Heart left ventricle (tissue), 13 donors: ENCODE results near the gene IL6R.

Source experiments
- CTCF ChIP-seq, 12 donors: fragments of 200-600 bp; sonication (generic) in 4 of 12; IDR thresholded peaks; one replicate each; pipeline versions ENCODE4 v1.5.0 to v1.8.0; 2018 to 2022; ENCODE audit warnings: antibody characterized with exemption in 12 of 12, mild to moderate bottlenecking in 5 of 12
- POLR2A ChIP-seq, 2 donors: fragments of 450-650 bp; IDR thresholded peaks; one replicate each; pipeline ENCODE4 v1.6.1; 2017; ENCODE audit warnings: antibody characterized with exemption in 2 of 2, mild to moderate bottlenecking in 2 of 2, moderate library complexity in 2 of 2
- donor health status: ischemic (EF 13 %, LVEDD 7.1; RV severe dilation, severe dysfunction).
- donor health status: DM: no; HTN: yes; CAD: no.
- donor health status: DM: no; HTN: no; CAD: no.
- donor health status: ischemic (EF 25% LVEDD 6.9; RV normal size, moderate dysfunction).
- donor health status: ischemic (EF 25% LVEDD 5.7; RV mildly dilated, moderate dysfunction).
- donor health status: ischemic (EF 35%, LVEDD 5.7; RV mildly dilated, moderate dysfunction).
- donor health status: nonischemic (EF 11% LVEDD 7.7; RV severe dilation, severe dysfunction).
- donor health status: DM: yes; HTN: yes; CAD: no.
- donor health status: PGD.
- donor health status: ischemic (EF 29% LVEDD 5.4; RV normal size, mild dysfunction).
- donor health status: nonischemic (EF 23%, LVEDD 6.1; RV moderate dilation, normal function).

- TF ChIP-seq CTCF (IDR thresholded peaks at IDR 0.05) (peak in 1 of 12 donors; percentile 8), POLR2A (IDR thresholded peaks at IDR 0.05) (peak in 1 of 2 donors; percentile 39)
Measured at GRCh38 chr1:154502066-154502743, 97.1 kb downstream of the IL6R start, which contains the start of the genes SHE and TDRD10.
